Activated naive CD8-positive, alpha-beta T cell treated with anti-CD3 and anti-CD28 coated beads, Interleukin-2, amount 50 U/mL, for 24 hours (primary cell): ENCODE results near the gene FAM177B.

Experiments
- ATAC-seq: fragments of 150-1000 bp; cut with Tn5 transposase; one replicate; pipeline ENCODE4 v1.10.0; 2021
- DNase-seq: peaks from one replicate; pipeline ENCODE4 v3.0.0; 2021
- H3K27ac Mint-ChIP-seq: one replicate; pipeline ENCODE4 v1.8.0; 2021; ENCODE audit warnings: mild to moderate bottlenecking, mixed read lengths
- H3K27me3 Mint-ChIP-seq: one replicate; pipeline ENCODE4 v1.8.0; 2021; ENCODE audit warnings: mixed read lengths
- H3K36me3 Mint-ChIP-seq: one replicate; pipeline ENCODE4 v1.8.0; 2021; ENCODE audit warnings: low read depth, mixed read lengths
- H3K4me1 Mint-ChIP-seq: one replicate; pipeline ENCODE4 v1.8.0; 2021; ENCODE audit warnings: mixed read lengths
- H3K4me3 Mint-ChIP-seq: one replicate; pipeline ENCODE4 v1.8.0; 2021; ENCODE audit warnings: mild to moderate bottlenecking, moderate library complexity, mixed read lengths
- H3K9me3 Mint-ChIP-seq: one replicate; pipeline ENCODE4 v1.8.0; 2021; ENCODE audit warnings: mixed read lengths

The FAM177B gene

GRCh38 chr1:222736972-222737371, at the start of gene FAM177B:
Gene FAM177B, plus strand, starts transcription at chr1:222737202. Its CDS starts 9,344 bp downstream, at chr1:222746546.
- no peak within 1 kb of the TSS for H3K4me3 Mint-ChIP-seq
- H3K27me3 Mint-ChIP-seq = no peaks in the 10 kb centered on the region
- peaks cover 20% of the 10 kb centered on the region for H3K36me3 Mint-ChIP-seq
- H3K27ac Mint-ChIP-seq = no peak within 1 kb of the TSS
- H3K9me3 Mint-ChIP-seq = no peaks in the 10 kb centered on the region
- H3K4me1 Mint-ChIP-seq = peaks cover 16% of the 10 kb centered on the region
- no peak for DNase-seq
- ATAC-seq = no peak

GRCh38 chr1:222691016-222691415, 46.0 kb upstream of the FAM177B start:
- H3K4me3 Mint-ChIP-seq = no peak overlapping the region
- no peak overlapping the region for H3K27ac Mint-ChIP-seq
- H3K27me3 Mint-ChIP-seq = no peaks in the 10 kb centered on the region
- H3K9me3 Mint-ChIP-seq = no peaks in the 10 kb centered on the region
- no peak for DNase-seq
- H3K4me1 Mint-ChIP-seq = peaks cover 8% of the 10 kb centered on the region
- ATAC-seq = no peak
- H3K36me3 Mint-ChIP-seq = peaks cover 10% of the 10 kb centered on the region

DNA sequence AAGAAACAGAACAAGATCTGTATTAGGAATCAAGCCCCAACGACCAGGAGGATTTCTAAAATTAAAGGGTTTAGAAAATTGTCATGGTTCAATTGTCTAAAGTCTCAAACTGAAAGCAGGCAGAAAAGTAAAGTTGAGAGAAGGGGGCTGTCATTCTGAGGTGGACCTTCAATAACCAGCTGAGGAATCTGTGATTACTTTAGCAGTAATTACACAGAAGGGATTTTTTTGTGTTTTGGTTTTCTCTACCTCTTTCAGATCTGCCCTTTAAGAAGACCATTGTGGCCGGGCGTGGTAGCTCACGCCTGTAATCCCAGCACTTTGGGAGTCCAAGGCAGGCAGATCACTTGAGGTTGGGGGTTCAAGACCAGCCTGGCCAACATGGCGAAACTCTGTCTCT, 42.1 kb upstream of the FAM177B start:
- DNase-seq (no peak), ATAC-seq (no peak)
- Mint-ChIP-seq H3K4me3 (no peak overlapping the region), H3K36me3 (peaks cover 12% of the 10 kb centered on the region), H3K9me3 (no peaks in the 10 kb centered on the region), H3K4me1 (peaks cover 10% of the 10 kb centered on the region), H3K27ac (no peak overlapping the region), H3K27me3 (no peaks in the 10 kb centered on the region)

- no peaks in the 10 kb centered on the region for H3K27me3 Mint-ChIP-seq
- H3K4me3 Mint-ChIP-seq = no peak overlapping the region
- DNase-seq (no peak), ATAC-seq (no peak)
- H3K36me3 Mint-ChIP-seq = peaks cover 12% of the 10 kb centered on the region
- no peaks in the 10 kb centered on the region for H3K9me3 Mint-ChIP-seq
- peaks cover 10% of the 10 kb centered on the region for H3K4me1 Mint-ChIP-seq
- no peak overlapping the region for H3K27ac Mint-ChIP-seq
These were observed 40.3 kb upstream of the FAM177B start for GRCh38 chr1:222696741-222697140.

GRCh38 chr1:222697203-222697602, 39.8 kb upstream of the FAM177B start:
- H3K4me3 Mint-ChIP-seq = no peak overlapping the region
- peaks cover 13% of the 10 kb centered on the region for H3K36me3 Mint-ChIP-seq
- no peak for ATAC-seq
- H3K27me3 Mint-ChIP-seq = no peaks in the 10 kb centered on the region
- no peak for DNase-seq
- peaks cover 10% of the 10 kb centered on the region for H3K4me1 Mint-ChIP-seq
- H3K27ac Mint-ChIP-seq = no peak overlapping the region
- H3K9me3 Mint-ChIP-seq = no peaks in the 10 kb centered on the region

GRCh38 chr1:222697826-222698225, 39.2 kb upstream of the FAM177B start:
- ATAC-seq (no peak), DNase-seq (no peak)
- Mint-ChIP-seq H3K27me3 (no peaks in the 10 kb centered on the region), H3K4me1 (peaks cover 10% of the 10 kb centered on the region), H3K4me3 (no peak overlapping the region), H3K36me3 (peaks cover 16% of the 10 kb centered on the region), H3K9me3 (no peaks in the 10 kb centered on the region), H3K27ac (no peak overlapping the region)

GRCh38 chr1:222702210-222702609, 34.8 kb upstream of the FAM177B start:
- no peak for ATAC-seq
- H3K36me3 Mint-ChIP-seq = peaks cover 36% of the 10 kb centered on the region
- peaks cover 15% of the 10 kb centered on the region for H3K9me3 Mint-ChIP-seq
- H3K27ac Mint-ChIP-seq = no peak overlapping the region
- no peak for DNase-seq
- no peak overlapping the region for H3K4me3 Mint-ChIP-seq
- H3K27me3 Mint-ChIP-seq = no peaks in the 10 kb centered on the region
- peaks cover 28% of the 10 kb centered on the region for H3K4me1 Mint-ChIP-seq

- no peak for DNase-seq
- Mint-ChIP-seq H3K4me3 (no peak overlapping the region), H3K4me1 (peaks cover 39% of the 10 kb centered on the region), H3K27me3 (no peaks in the 10 kb centered on the region), H3K27ac (no peak overlapping the region), H3K36me3 (peaks cover 39% of the 10 kb centered on the region), H3K9me3 (peaks cover 15% of the 10 kb centered on the region)
- ATAC-seq = no peak
These were observed 32.7 kb upstream of the FAM177B start for GRCh38 chr1:222704260-222704659.

GRCh38 chr1:222706815-222707214, 30.2 kb upstream of the FAM177B start:
- no peaks in the 10 kb centered on the region for H3K27me3 Mint-ChIP-seq
- H3K36me3 Mint-ChIP-seq = peaks cover 35% of the 10 kb centered on the region
- no peak for DNase-seq
- no peak for ATAC-seq
- H3K4me3 Mint-ChIP-seq = no peak overlapping the region
- no peak overlapping the region for H3K27ac Mint-ChIP-seq
- peaks cover 15% of the 10 kb centered on the region for H3K9me3 Mint-ChIP-seq
- peaks cover 57% of the 10 kb centered on the region for H3K4me1 Mint-ChIP-seq

- ATAC-seq (no peak), DNase-seq (no peak)
- peaks cover 32% of the 10 kb centered on the region for H3K36me3 Mint-ChIP-seq
- peaks cover 58% of the 10 kb centered on the region for H3K4me1 Mint-ChIP-seq
- peak overlapping the region; percentile 10 for H3K4me3 Mint-ChIP-seq
- peaks cover 5% of the 10 kb centered on the region for H3K9me3 Mint-ChIP-seq
- no peak overlapping the region for H3K27ac Mint-ChIP-seq
- no peaks in the 10 kb centered on the region for H3K27me3 Mint-ChIP-seq
These were observed 27.3 kb upstream of the FAM177B start for GRCh38 chr1:222709700-222710153.

DNA sequence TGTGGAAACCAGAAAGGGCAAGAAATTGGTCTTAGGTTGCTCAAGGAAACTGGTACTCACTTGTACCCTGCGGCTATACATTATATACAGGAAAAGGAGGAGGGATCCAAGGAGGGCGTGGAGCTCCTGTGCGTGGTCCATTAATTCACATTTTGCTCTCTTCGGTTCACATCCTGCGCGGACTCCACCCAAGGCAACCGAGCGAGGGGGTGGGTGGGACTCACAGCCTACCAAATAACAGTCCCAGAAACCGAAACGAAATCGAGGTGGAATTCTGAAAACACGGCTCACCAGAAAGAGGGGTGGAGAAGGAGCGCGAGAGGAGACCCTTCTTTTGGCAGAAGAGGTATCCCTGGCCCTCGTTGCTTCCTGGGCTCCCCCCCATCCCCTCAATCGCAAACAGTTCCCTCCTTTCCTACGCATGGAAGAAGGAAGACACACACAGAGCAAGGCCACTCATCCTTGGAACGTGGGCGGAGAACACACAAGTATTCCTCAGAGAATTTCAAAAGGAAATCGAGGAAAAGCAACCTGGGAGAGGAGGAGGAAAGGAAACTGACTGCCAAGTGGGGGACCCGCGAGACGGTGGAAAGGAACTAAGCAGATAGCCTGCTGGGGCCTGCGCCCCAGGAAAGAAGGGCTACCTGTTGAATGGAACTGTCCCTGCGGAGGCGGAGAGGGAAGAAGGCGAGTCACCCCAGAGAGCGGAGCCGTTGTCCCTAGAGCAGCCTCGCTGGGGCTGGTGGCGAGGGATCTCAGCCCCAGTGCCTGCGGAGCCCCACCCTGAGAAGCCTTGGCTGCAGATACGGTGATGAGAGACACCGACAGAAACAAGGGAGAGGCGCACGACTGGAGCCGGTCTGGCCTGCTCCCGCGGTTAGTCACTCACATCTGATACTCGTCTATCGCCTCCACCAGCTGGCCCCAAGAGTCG, 25.4 kb upstream of the FAM177B start:
- Mint-ChIP-seq H3K4me3 (peak overlapping the region; percentile 98), H3K27ac (peak overlapping the region; percentile 94), H3K36me3 (peaks cover 27% of the 10 kb centered on the region), H3K9me3 (no peaks in the 10 kb centered on the region), H3K4me1 (peaks cover 48% of the 10 kb centered on the region), H3K27me3 (no peaks in the 10 kb centered on the region)
- peak; percentile 51 for ATAC-seq
- DNase-seq = peak; percentile 55

- DNase-seq (peak; percentile 97), ATAC-seq (peak; percentile 78)
- Mint-ChIP-seq H3K27me3 (no peaks in the 10 kb centered on the region), H3K27ac (peak within 1 kb of the TSS; percentile 97), H3K4me3 (peak within 1 kb of the TSS; percentile 98), H3K4me1 (peaks cover 44% of the 10 kb centered on the region), H3K9me3 (no peaks in the 10 kb centered on the region), H3K36me3 (peaks cover 27% of the 10 kb centered on the region)
These were observed 24.5 kb upstream of the FAM177B start, which contains the start of the genes AIDA and BROX for GRCh38 chr1:222712253-222713090. Gene AIDA, minus strand, starts transcription at chr1:222712491. Its CDS starts 174 bp downstream, at chr1:222712317. Gene BROX, plus strand, starts transcription at chr1:222712564. Its CDS starts 3,136 bp downstream, at chr1:222715700.

DNA sequence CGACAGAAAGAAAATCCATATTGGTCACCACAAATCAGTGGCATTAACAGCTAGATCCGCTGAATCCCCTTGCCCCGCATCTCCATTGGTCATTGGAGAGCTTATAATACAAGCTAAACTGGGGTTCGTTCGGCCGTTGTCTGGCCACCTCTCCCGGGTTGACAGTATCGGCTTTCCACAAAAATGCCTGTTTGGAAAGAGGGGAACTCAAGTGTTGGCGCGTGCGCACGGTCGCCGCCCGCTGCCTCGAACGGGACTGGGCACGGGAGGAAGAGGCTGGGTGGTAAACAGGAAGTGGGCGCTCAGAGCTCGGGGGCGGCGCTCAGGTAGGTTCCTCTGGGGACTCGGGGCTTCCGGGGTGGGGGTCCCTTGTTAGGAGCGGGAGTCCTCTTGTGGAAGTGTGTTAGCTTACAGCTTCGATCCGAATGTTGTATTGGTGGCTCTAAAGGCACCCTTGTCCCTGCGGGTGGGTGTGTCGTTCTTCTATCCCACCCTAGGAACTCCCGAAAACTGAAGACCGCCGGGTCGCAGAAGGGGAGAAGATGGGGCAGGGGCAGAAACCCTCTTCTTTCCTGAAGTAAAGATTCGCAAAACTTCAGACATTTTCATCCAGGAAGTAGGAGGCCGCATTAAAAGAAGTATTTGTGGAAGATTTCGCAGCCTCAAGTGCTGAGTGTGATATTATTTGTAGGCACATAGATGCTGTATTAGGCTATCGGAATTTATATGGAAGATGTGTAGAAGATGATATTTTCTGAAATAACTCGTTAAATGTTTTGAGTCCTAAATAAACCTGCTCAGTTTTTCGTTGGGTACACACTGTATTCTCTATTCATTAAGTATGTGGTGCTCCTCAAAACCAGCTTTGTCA, 23.7 kb upstream of the FAM177B start:
- Mint-ChIP-seq H3K4me1 (peaks cover 40% of the 10 kb centered on the region), H3K36me3 (peaks cover 30% of the 10 kb centered on the region), H3K9me3 (no peaks in the 10 kb centered on the region)

DNA sequence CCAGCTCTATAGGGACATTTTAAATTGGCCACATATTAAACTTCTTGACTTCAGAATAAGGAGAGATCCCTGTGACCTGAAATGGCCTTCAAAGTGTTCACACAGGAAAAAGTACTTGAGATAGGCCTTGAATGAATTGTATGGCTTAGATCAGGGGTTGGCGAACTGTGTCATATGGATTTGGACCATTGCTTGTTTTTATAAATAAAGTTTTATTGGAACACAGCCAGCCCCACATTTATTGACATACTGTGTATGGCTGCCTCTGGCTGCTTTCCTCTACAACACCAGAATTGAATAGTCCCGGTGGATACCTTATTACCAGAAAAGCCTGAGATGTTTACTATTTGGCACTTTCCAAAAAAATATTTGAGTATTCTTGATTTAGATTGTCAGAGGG, 20.6 kb upstream of the FAM177B start:
- Mint-ChIP-seq H3K4me1 (peaks cover 16% of the 10 kb centered on the region), H3K9me3 (no peaks in the 10 kb centered on the region), H3K27me3 (no peaks in the 10 kb centered on the region), H3K4me3 (no peak overlapping the region), H3K27ac (no peak overlapping the region), H3K36me3 (peaks cover 37% of the 10 kb centered on the region)
- no peak for ATAC-seq
- no peak for DNase-seq

More for the DNA sequence above, 23.7 kb upstream of the FAM177B start:
- no peaks in the 10 kb centered on the region for H3K27me3 Mint-ChIP-seq
- ATAC-seq (peak; percentile 77), DNase-seq (peak; percentile 90)
- peak overlapping the region; percentile 98 for H3K4me3 Mint-ChIP-seq
- H3K27ac Mint-ChIP-seq = peak overlapping the region; percentile 97
